Thyroid gland (tissue), 4 donors: ENCODE results near the gene CAPN10.

Experiments
- POLR2A ChIP-seq, 2 donors: fragments of 450-650 bp; IDR thresholded peaks; one replicate each; pipeline ENCODE4 v1.6.1; 2017; ENCODE audit warnings: antibody characterized with exemption in 2 of 2, mild to moderate bottlenecking in 2 of 2, moderate library complexity in 1 of 2
- TF ChIP-seq, protein P1 (sequence below), 6 experiments: fragments of 200-600 bp in 3 of 6; fragments of 450-650 bp in 3 of 6; sonication (generic) in 3 of 6; IDR thresholded peaks; one replicate each; pipeline ENCODE4 v1.5.1; 2016 to 2019; ENCODE audit warnings: antibody characterized with exemption in 6 of 6, mild to moderate bottlenecking in 2 of 6, inconsistent platforms in 1 of 6, moderate library complexity in 1 of 6

DNA sequence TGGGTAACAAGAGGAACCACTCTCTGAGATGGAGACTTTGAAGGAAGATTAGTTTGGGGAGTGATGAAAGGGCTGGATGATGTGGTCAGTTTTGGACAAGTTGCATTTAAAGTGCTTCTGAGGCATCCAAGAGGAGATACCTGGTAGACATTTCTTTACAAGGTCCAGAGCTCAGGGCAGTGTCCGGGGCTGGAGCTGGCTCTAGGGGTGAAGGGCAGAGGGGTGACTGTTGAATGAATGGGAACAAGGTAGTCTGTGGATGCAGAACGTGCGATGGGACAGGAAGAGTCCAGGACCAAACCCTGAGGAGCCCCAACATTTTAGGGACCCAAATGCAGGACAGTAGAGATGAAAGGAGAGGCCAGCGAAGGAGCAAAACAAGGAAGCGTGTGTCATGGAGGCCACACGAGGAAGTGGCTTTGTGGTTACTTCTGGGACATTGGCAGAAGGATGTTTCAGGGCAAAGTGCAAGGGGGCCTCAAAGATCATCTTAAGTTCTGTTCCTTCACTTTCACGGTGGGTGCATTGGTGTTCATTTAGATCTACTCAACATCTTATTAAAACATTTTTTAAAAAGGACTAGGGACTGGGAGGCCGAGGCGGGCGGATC, 25.2 kb downstream of the CAPN10 start:
- TF ChIP-seq, protein P1, sequence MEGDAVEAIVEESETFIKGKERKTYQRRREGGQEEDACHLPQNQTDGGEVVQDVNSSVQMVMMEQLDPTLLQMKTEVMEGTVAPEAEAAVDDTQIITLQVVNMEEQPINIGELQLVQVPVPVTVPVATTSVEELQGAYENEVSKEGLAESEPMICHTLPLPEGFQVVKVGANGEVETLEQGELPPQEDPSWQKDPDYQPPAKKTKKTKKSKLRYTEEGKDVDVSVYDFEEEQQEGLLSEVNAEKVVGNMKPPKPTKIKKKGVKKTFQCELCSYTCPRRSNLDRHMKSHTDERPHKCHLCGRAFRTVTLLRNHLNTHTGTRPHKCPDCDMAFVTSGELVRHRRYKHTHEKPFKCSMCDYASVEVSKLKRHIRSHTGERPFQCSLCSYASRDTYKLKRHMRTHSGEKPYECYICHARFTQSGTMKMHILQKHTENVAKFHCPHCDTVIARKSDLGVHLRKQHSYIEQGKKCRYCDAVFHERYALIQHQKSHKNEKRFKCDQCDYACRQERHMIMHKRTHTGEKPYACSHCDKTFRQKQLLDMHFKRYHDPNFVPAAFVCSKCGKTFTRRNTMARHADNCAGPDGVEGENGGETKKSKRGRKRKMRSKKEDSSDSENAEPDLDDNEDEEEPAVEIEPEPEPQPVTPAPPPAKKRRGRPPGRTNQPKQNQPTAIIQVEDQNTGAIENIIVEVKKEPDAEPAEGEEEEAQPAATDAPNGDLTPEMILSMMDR (IDR thresholded peaks at IDR 0.05) = no peak
- no peak for TF ChIP-seq POLR2A (IDR thresholded peaks at IDR 0.05)
